ENCODE data around the gene NTM.

Gene NTM

GRCh38 chr11:131644204-131644795, 273.9 kb downstream of the NTM start:
- no peak for DNase-seq (ENCODE audit: low read depth)

- no peak for DNase-seq (ENCODE audit: low read depth)
Measured at GRCh38 chr11:131645237-131645636, 274.8 kb downstream of the NTM start.

GRCh38 chr11:131649856-131650255, 279.4 kb downstream of the NTM start:
- DNase-seq (ENCODE audit: low read depth) = no peak

- DNase-seq (ENCODE audit: low read depth) = no peak
Measured at GRCh38 chr11:131652231-131652630, 281.8 kb downstream of the NTM start.

- no peak for DNase-seq (ENCODE audit: low read depth)
Measured at GRCh38 chr11:131653260-131653659, 282.8 kb downstream of the NTM start.

- DNase-seq (ENCODE audit: low read depth) = no peak
Measured at GRCh38 chr11:131654849-131655248, 284.4 kb downstream of the NTM start.

GRCh38 chr11:131656179-131656838, 285.9 kb downstream of the NTM start:
- DNase-seq (ENCODE audit: low read depth) = no peak

GRCh38 chr11:131656839-131657211, 286.4 kb downstream of the NTM start:
- DNase-seq (ENCODE audit: low read depth) = no peak

- no peak for DNase-seq (ENCODE audit: low read depth)
Measured at GRCh38 chr11:131658414-131658813, 288.0 kb downstream of the NTM start.

- no peak for DNase-seq (ENCODE audit: low read depth)
Measured at GRCh38 chr11:131658952-131659351, 288.5 kb downstream of the NTM start.

- DNase-seq (ENCODE audit: low read depth) = no peak
Measured at GRCh38 chr11:131659931-131660330, 289.5 kb downstream of the NTM start.

GRCh38 chr11:131661132-131661531, 290.7 kb downstream of the NTM start:
- DNase-seq (ENCODE audit: low read depth) = no peak

- DNase-seq (ENCODE audit: low read depth) = no peak
Measured at GRCh38 chr11:131662317-131662972, 292.0 kb downstream of the NTM start.

- DNase-seq (ENCODE audit: low read depth) = no peak
Measured at GRCh38 chr11:131662993-131663392, 292.6 kb downstream of the NTM start.

GRCh38 chr11:131663405-131664200, 293.2 kb downstream of the NTM start:
- DNase-seq (ENCODE audit: low read depth) = no peak

GRCh38 chr11:131664293-131664692, 293.9 kb downstream of the NTM start:
- no peak for DNase-seq (ENCODE audit: low read depth)

GRCh38 chr11:131664816-131665215, 294.4 kb downstream of the NTM start:
- no peak for DNase-seq (ENCODE audit: low read depth)

GRCh38 chr11:131665344-131665968, 295.0 kb downstream of the NTM start:
- DNase-seq (ENCODE audit: low read depth) = no peak

GRCh38 chr11:131666006-131666405, 295.6 kb downstream of the NTM start:
- DNase-seq (ENCODE audit: low read depth) = no peak

GRCh38 chr11:131666617-131667016, 296.2 kb downstream of the NTM start:
- no peak for DNase-seq (ENCODE audit: low read depth)

GRCh38 chr11:131667566-131667965, 297.2 kb downstream of the NTM start:
- DNase-seq (ENCODE audit: low read depth) = no peak

Measured in amniotic epithelial cell (primary cell).